ENCODE measurements around the gene WDTC1.

WDTC1 gene

GRCh38 chr1:27339213-27339612 lies 104.8 kb downstream of the WDTC1 start:
- no peak for DNase-seq

GRCh38 chr1:27341525-27342252 lies 107.3 kb downstream of the WDTC1 start, which contains the start of gene SYTL1:
TSS of gene SYTL1 (plus strand) at chr1:27342022. CDS start at chr1:27345335, 3,313 bp downstream.
- peak; percentile 63 for DNase-seq

GRCh38 chr1:27342391-27342777 lies 108.0 kb downstream of the WDTC1 start:
- peak; percentile 49 for DNase-seq

GRCh38 chr1:27342778-27343638 lies 108.6 kb downstream of the WDTC1 start:
- peak; percentile 57 for DNase-seq

GRCh38 chr1:27343639-27344025 lies 109.2 kb downstream of the WDTC1 start:
- DNase-seq: no peak

GRCh38 chr1:27345272-27345671 lies 110.8 kb downstream of the WDTC1 start:
- no peak for DNase-seq

GRCh38 chr1:27346357-27346756 lies 111.9 kb downstream of the WDTC1 start:
- no peak for DNase-seq

GRCh38 chr1:27346991-27347624 lies 112.7 kb downstream of the WDTC1 start:
- no peak for DNase-seq

- no peak for DNase-seq
Observed at GRCh38 chr1:27348861-27349783, 114.7 kb downstream of the WDTC1 start.

- DNase-seq: no peak
Observed at GRCh38 chr1:27349784-27350662, 115.6 kb downstream of the WDTC1 start.

GRCh38 chr1:27350663-27351540 lies 116.5 kb downstream of the WDTC1 start:
- no peak for DNase-seq

- DNase-seq: no peak
Observed at GRCh38 chr1:27351541-27352107, 117.2 kb downstream of the WDTC1 start.

GRCh38 chr1:27353166-27353565 lies 118.7 kb downstream of the WDTC1 start:
- no peak for DNase-seq

- DNase-seq: no peak
Observed at GRCh38 chr1:27353629-27354028, 119.2 kb downstream of the WDTC1 start.

GRCh38 chr1:27355683-27356082 lies 121.3 kb downstream of the WDTC1 start:
- no peak for DNase-seq

- DNase-seq: no peak
Observed at GRCh38 chr1:27356277-27356618, 121.8 kb downstream of the WDTC1 start.

- DNase-seq: peak; percentile 52
Observed at GRCh38 chr1:27356619-27357280, 122.3 kb downstream of the WDTC1 start.

- DNase-seq: peak; percentile 83
Observed at GRCh38 chr1:27357281-27358037, 123.0 kb downstream of the WDTC1 start.
